Measurements from ENCODE around the gene LACTBL1.

- TF ChIP-seq, protein P1, sequence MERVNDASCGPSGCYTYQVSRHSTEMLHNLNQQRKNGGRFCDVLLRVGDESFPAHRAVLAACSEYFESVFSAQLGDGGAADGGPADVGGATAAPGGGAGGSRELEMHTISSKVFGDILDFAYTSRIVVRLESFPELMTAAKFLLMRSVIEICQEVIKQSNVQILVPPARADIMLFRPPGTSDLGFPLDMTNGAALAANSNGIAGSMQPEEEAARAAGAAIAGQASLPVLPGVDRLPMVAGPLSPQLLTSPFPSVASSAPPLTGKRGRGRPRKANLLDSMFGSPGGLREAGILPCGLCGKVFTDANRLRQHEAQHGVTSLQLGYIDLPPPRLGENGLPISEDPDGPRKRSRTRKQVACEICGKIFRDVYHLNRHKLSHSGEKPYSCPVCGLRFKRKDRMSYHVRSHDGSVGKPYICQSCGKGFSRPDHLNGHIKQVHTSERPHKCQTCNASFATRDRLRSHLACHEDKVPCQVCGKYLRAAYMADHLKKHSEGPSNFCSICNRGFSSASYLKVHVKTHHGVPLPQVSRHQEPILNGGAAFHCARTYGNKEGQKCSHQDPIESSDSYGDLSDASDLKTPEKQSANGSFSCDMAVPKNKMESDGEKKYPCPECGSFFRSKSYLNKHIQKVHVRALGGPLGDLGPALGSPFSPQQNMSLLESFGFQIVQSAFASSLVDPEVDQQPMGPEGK (CRISPR knock-in tag; IDR thresholded peaks at IDR 0.05; ENCODE audit: borderline replicate concordance), result no peak
- TF ChIP-seq RARB (CRISPR knock-in tag; IDR thresholded peaks at IDR 0.05) (no peak), ZNF8 (CRISPR knock-in tag; IDR thresholded peaks at IDR 0.05) (no peak), ZC3H10 (CRISPR knock-in tag; IDR thresholded peaks at IDR 0.05) (no peak)
Measured at GRCh38 chr1:22916471-22916820, 56.2 kb downstream of the LACTBL1 start.

All from SK-N-SH treated with all-trans-retinoic acid at 6 μM for 48 hours (cell line).